ENCODE results near the gene DKKL1. TPM values are rescaled to one million over a fixed set of nuclear protein-coding genes. Genes with fewer than 3 reads are reported as not detected.
"Not testable (repeated sequence)": the region's sequence is repeated elsewhere in the genome, so short reads cannot be mapped to it uniquely, and the experiment has no call there.

DKKL1 gene
- total and polyA plus RNA-seq, 2 experiments from 2014 or later, result 11.0 to 14.0 TPM

DNA sequence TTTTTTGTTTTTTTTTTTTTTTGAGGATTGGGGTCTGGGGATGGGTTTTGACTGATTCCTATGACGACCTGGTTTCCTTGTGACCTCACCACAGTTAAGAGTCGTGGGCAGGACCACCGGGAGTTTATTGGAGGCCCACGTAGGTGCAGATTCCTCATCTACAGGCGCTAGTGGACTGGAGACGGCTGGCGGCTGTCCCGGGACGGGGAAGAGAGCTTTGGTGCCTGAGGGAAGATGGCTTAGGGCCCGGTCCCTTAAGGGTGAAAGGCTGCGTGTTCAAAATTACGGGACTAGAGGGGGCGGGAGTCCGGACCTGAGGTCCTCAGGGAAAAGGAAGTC, 779 bp upstream of the DKKL1 start:
- Histone ChIP-seq H3K9me3 (ENCODE audit: low read depth) (no peaks in the 10 kb centered on the region), H3K4me3 (peak overlapping the region; percentile 73), H3K27ac (peak overlapping the region; percentile 96), H3K4me1 (ENCODE audit: low read depth) (no peaks in the 10 kb centered on the region), H3K27me3 (no peaks in the 10 kb centered on the region), H3K36me3 (peaks cover 16% of the 10 kb centered on the region)
- TF ChIP-seq, protein P1, sequence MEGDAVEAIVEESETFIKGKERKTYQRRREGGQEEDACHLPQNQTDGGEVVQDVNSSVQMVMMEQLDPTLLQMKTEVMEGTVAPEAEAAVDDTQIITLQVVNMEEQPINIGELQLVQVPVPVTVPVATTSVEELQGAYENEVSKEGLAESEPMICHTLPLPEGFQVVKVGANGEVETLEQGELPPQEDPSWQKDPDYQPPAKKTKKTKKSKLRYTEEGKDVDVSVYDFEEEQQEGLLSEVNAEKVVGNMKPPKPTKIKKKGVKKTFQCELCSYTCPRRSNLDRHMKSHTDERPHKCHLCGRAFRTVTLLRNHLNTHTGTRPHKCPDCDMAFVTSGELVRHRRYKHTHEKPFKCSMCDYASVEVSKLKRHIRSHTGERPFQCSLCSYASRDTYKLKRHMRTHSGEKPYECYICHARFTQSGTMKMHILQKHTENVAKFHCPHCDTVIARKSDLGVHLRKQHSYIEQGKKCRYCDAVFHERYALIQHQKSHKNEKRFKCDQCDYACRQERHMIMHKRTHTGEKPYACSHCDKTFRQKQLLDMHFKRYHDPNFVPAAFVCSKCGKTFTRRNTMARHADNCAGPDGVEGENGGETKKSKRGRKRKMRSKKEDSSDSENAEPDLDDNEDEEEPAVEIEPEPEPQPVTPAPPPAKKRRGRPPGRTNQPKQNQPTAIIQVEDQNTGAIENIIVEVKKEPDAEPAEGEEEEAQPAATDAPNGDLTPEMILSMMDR (IDR thresholded peaks at IDR 0.05; ENCODE audit: low read depth, low read length), result no peak
- DNase-seq (ENCODE audit: low read depth in 1 of 2, low spot score in 1 of 2), result peak; percentile 51 to 61

DNA sequence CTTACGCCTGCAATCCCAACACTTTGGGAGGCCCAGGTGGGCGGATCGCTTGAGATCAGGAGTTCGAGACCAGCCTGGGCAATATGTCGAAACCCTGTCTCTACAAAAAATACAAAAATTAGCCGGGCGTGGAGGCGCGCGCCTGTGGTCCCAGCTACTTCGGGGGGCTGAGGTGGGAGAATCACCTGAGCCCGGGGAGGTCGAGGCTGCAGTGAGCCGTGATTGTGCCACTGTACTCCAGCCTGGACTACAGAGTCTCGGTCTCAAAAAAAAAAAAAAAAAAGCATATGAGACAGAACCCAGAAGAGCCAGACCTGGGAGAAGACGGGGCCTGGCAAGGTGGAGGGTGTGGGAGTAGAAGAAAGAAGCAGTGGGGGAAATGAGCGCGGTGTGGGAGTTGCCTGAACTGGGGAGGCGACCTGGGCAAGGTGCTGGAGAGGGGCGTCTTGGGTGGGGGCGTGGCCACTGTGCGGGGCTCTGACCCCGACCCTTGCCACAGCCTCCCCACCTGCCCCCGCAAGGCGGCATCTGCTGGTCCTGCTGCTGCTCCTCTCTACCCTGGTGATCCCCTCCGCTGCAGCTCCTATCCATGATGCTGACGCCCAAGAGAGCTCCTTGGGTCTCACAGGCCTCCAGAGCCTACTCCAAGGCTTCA, 533 bp downstream of the DKKL1 start:
- peaks cover 3% of the 10 kb centered on the region for H3K36me3 ChIP-seq
- no peaks in the 10 kb centered on the region for H3K9me3 ChIP-seq (ENCODE audit: low read depth)
- no peaks in the 10 kb centered on the region for H3K4me1 ChIP-seq (ENCODE audit: low read depth)
- TF ChIP-seq, protein P1 (IDR thresholded peaks at IDR 0.05; ENCODE audit: low read depth, low read length), result no peak
- DNase-seq (ENCODE audit: low read depth in 1 of 2, low spot score in 1 of 2), result no peak
- H3K27me3 ChIP-seq, result no peaks in the 10 kb centered on the region
- H3K27ac ChIP-seq, result peak overlapping the region; percentile 36
- H3K4me3 ChIP-seq, result peak overlapping the region; percentile 12

DNA sequence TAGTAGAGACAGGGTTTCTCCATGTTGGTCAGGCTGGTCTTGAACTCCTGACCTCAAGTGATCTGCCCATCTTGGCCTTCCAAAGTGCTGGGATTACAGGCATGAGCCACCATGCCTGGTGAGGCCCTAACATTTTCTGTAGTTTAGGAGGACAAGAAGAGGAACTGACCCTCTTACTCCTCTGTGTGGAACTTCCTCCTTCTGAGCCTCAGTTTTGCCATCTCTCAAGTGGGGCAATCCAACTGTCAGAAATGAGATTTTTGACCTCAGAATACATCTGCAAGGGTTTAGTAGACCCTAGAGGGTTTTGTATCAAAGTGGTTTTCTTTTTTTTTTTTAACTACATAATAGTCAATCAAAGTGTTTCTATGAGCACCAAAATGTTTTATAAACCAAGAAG, 2.4 kb downstream of the DKKL1 start:
- Histone ChIP-seq H3K4me3 (no peak overlapping the region), H3K9me3 (ENCODE audit: low read depth) (no peaks in the 10 kb centered on the region), H3K27me3 (no peaks in the 10 kb centered on the region), H3K36me3 (no peaks in the 10 kb centered on the region), H3K4me1 (ENCODE audit: low read depth) (no peaks in the 10 kb centered on the region), H3K27ac (no peak overlapping the region)
- TF ChIP-seq, protein P1 (IDR thresholded peaks at IDR 0.05; ENCODE audit: low read depth, low read length), result no peak
- DNase-seq (ENCODE audit: low read depth in 1 of 2, low spot score in 1 of 2), result no peak

DNA sequence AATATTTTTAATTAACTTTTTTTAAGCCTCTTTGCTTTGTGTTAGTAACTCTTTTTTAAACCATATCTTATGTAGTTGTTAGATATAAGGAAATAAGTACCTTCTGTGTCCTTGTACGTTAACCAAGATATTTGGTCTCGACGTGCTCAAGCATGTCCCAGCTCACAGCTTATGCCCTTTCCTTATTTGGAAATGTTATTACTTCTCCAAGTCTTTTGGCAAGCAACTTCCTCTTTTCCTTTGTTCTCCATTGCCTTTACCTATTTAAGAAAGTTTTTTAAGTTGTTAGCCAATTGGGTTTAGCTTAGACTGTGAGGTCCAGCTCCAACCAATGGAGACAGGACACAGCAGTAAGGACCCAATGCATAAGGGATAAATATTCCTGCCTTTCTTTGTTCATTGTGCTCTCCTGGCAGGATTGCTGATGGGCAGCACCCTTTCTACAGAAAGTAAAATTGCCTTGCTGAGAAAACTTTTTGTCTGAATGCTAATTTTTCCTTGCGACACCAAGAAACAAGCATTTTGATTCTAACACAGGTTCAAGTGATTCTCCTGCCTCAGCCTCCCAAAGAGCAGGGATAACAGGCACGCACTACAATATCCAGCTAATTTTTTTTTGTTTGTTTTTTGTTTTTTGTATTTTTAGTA, 5.2 kb downstream of the DKKL1 start:
- TF ChIP-seq, protein P1 (IDR thresholded peaks at IDR 0.05; ENCODE audit: low read depth, low read length), result no peak
- Histone ChIP-seq H3K27me3 (no peaks in the 10 kb centered on the region), H3K9me3 (ENCODE audit: low read depth) (no peaks in the 10 kb centered on the region), H3K4me3 (no peak overlapping the region), H3K27ac (no peak overlapping the region), H3K36me3 (no peaks in the 10 kb centered on the region), H3K4me1 (ENCODE audit: low read depth) (no peaks in the 10 kb centered on the region)
- DNase-seq (ENCODE audit: low read depth in 1 of 2, low spot score in 1 of 2), result no peak

DNA sequence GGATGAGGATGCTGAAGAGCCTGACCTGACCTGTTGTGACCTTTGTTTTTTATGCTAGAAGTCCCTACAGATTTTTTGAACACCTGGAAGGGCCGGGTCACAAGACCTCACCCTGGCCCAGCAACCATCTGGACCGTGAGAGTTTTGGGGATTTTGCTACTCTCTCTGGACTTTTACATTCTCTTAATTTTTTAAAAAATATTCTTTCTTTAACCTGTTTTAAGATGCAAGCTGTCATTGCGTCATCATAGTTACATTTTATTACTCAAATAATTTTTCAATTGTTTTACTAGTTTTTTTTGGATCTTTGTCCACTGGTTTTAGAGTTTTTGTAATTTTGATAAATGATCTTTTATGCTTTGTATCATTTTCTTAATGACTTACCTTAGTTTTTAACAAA, 7.5 kb downstream of the DKKL1 start:
- Histone ChIP-seq H3K27ac (no peak overlapping the region), H3K4me3 (no peak overlapping the region), H3K27me3 (no peaks in the 10 kb centered on the region), H3K36me3 (no peaks in the 10 kb centered on the region), H3K4me1 (ENCODE audit: low read depth) (no peaks in the 10 kb centered on the region), H3K9me3 (ENCODE audit: low read depth) (no peaks in the 10 kb centered on the region)
- TF ChIP-seq, protein P1 (IDR thresholded peaks at IDR 0.05; ENCODE audit: low read depth, low read length), result no peak
- DNase-seq (ENCODE audit: low read depth in 1 of 2, low spot score in 1 of 2), result no peak

DNA sequence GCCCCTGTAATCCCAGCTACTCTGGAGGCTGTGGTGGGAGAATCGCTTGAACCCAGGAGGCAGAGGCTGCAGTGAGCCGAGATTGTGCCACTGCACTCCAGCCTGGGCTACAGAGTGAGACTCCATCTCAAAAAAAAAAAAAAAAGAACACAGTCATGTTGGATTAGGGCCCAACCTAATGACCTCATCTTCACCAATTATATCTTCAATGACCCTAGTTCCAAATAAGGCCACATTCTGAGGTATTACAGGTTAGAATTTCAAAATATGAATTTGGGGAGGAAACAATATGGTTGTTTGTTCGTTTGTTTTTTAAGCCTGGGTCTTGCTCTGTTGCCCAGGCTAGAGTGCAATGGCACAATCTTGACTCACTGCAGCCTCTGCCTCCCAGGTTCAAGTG, 9.5 kb downstream of the DKKL1 start:
- H3K4me1 ChIP-seq (ENCODE audit: low read depth); H3K27ac ChIP-seq; H3K27me3 ChIP-seq; DNase-seq (ENCODE audit: low read depth in 1 of 2, low spot score in 1 of 2); H3K36me3 ChIP-seq; H3K9me3 ChIP-seq (ENCODE audit: low read depth); H3K4me3 ChIP-seq: not testable (repeated sequence)

Data from cardiac muscle cell (in vitro differentiated cells and primary cell).